CD4-positive, alpha-beta T cell treated with Interleukin-17A for 4 hours (primary cell): Measurements from ENCODE around the gene TENM3.

Experiments
- DNase-seq: peaks from one replicate; pipeline ENCODE4 v3.0.0-alpha.2; 2020; ENCODE audit warnings: mixed read lengths

TENM3 gene

GRCh38 chr4:182582245-182582644 lies 339.0 kb downstream of the TENM3 start:
- DNase-seq, result no peak

- DNase-seq, result no peak
Observed at GRCh38 chr4:182583703-182584415, 340.7 kb downstream of the TENM3 start.

- DNase-seq, result no peak
Observed at GRCh38 chr4:182585321-182585720, 342.1 kb downstream of the TENM3 start.

- DNase-seq, result no peak
Observed at GRCh38 chr4:182589100-182589499, 345.9 kb downstream of the TENM3 start.

- no peak for DNase-seq
Observed at GRCh38 chr4:182593402-182593801, 350.2 kb downstream of the TENM3 start.

DNA sequence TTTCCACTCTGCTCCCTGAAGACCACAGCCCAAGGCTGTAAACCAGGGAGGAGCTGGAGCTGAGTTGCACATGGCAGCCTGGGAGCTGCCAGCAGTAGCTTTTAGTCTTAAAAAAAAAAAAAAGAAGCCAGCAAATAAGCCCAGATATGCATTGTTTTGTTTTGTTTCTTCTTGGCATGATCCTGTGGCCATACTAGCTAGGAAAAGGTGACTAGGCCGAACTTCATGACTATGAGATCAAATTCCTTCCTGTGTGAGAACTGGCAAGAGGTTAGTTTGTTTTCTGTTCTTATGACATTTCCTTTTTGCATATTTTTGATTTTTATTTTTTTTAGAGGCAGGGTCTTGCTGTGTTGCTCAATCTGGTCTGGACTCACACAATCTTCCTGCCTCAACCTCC lies 350.7 kb downstream of the TENM3 start:
- DNase-seq, result no peak

DNA sequence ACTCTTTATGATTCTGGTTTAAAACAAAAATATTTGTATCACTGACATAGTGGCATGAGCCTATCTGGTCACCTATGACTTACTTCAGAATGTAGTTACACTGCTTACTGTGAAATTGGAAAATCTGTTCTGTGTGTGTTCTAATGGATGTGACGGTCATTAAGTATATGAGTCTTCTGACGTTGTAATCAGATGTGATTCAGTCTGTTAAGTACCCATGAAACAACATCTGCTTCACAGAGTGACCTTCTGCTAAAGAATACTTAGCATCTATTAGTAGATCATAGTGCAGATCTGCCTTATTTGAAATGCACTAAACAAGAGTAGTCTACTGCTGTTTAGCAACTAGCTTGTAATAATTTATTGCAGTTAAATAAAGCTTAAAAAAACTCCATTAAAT lies 356.9 kb downstream of the TENM3 start:
- no peak for DNase-seq

DNA sequence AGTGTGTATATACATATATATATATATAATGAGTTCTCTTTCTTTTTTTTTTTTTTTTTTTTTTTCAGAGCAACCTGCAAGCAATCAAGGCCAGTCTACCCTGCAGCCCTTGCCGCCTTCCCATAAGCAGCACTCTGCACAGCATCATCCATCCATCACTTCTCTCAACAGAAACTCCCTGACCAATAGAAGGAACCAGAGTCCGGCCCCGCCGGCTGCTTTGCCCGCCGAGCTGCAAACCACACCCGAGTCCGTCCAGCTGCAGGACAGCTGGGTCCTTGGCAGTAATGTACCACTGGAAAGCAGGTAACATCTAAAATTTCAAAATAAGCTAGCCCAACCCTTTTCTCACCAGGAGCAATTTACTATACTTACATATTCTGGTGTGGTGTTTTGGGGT lies 357.7 kb downstream of the TENM3 start:
- no peak for DNase-seq

DNA sequence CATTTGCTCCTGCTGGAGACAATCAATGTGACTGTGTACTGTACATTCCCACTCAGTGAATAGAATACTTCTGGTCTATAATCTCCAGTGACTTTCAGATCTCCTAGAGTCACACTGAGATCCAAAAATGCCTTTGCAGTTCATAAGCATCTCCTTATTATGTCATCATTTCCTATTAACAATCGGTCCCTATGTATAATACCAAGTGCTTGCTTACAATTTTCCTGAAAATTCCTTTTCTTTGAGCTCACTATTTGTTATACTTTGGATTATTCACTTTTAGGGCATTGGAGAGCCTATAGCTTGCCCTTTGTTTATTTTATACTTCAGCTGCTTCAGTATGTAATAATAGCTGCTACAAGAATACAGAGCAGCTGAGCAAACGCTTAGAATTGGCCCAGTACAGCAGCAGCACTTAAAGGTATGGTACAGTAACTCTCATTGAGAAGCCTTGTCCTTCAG lies 361.0 kb downstream of the TENM3 start:
- no peak for DNase-seq

- no peak for DNase-seq
Observed at GRCh38 chr4:182604953-182605352, 361.8 kb downstream of the TENM3 start.

GRCh38 chr4:182608525-182608924 lies 365.3 kb downstream of the TENM3 start:
- no peak for DNase-seq

GRCh38 chr4:182616476-182616875 lies 373.3 kb downstream of the TENM3 start:
- DNase-seq, result no peak

GRCh38 chr4:182619660-182620059 lies 376.5 kb downstream of the TENM3 start:
- no peak for DNase-seq

- no peak for DNase-seq
Observed at GRCh38 chr4:182620111-182620980, 377.1 kb downstream of the TENM3 start.

GRCh38 chr4:182624281-182624680 lies 381.1 kb downstream of the TENM3 start:
- no peak for DNase-seq

GRCh38 chr4:182625193-182625592 lies 382.0 kb downstream of the TENM3 start:
- no peak for DNase-seq

DNA sequence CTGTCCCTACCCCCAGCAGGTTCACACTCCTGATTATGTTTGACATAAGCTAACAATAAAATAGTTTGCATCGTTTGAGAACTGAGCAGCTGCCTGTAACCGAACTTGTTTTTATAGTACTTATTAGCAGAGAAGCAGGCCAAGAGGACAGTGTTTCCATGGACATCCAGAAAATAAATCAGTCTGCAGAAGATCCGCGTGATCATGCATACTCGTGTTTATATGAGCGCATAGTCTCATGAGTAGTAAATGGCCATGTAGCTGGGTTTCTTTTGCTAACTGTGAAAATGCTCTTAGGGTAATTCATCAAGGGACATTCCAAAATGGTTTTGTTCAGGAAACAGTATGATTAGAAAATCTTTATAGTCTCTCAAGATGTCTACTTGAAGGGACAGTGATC lies 384.8 kb downstream of the TENM3 start:
- no peak for DNase-seq

DNA sequence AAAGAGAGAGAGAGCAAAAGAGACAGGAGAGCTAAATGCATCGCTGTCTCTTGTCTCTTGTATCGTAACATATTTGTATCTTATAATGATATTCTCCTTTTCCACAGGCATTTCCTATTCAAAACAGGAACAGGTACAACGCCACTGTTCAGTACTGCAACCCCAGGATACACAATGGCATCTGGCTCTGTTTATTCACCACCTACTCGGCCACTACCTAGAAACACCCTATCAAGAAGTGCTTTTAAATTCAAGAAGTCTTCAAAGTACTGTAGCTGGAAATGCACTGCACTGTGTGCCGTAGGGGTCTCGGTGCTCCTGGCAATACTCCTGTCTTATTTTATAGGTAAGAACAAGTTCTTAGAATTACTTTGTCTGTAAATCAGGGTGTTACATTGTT lies 385.3 kb downstream of the TENM3 start:
- no peak for DNase-seq

DNA sequence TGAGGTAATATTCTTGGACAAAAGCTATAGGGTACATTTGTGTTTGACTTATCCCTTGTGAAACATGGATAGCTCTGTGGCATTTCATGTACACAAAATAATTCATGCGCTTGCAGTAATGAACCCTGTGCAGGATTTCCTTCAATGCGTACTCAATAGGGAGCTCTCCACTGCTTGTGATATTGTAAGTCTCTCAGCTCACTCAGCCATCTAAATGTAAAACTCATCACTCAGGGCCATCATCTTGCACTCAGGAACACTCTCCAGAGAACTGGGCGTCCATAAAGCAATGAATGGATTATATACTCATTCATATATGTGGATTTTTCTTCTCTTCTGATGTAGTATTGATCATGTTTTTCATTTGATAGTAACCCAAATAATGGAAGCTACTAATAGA lies 385.9 kb downstream of the TENM3 start:
- no peak for DNase-seq

- DNase-seq, result no peak
Observed at GRCh38 chr4:182640491-182640890, 397.3 kb downstream of the TENM3 start.

GRCh38 chr4:182640932-182641331 lies 397.7 kb downstream of the TENM3 start:
- DNase-seq, result no peak

GRCh38 chr4:182642831-182643230 lies 399.6 kb downstream of the TENM3 start:
- DNase-seq, result no peak

DNA sequence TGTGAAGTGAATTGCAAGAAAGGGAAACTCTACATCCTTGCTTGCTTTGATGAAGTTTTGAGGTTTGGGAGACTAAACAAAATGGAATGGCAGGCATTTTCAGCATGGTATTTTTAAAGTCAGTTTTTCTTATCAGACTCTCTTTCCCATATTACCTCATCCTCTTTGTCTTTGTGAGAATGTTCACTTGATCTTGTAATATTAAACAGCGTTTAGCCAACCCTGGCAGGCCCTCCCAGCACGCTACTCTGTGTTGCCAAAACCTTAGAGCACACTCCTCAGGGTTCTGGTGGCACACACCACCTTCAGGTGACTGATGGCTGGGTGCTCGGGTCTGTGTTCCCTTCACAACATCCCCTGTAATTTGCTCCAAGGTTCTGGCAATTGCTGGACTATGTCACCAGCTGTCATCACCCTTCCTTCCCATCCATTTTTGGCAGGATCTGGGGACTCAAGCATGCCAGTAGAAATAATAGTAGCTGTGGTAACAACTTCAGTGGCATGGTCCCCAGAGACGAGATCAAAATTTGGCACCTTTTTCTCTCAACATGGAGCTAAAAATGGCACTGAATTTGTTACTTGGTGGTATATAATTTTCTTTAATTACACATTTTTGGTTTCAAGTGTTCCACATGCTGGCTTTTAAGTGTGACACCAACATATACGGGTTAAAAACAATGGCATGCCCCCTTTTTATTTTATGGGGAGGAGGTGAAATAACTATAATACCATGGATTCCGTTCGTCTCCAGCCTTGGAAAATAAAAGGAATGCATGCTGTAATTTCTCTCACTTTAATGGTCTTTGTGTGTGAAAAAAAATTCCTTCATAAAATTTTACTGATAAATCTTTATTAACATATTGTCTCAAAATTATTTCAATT lies 400.8 kb downstream of the TENM3 start:
- no peak for DNase-seq
